ENCODE measurements around the gene TERT. TPM values are rescaled to one million over a fixed set of nuclear protein-coding genes. Genes with fewer than 3 reads are reported as not detected.

TERT gene
- total RNA-seq, 1 donor from 2014 or later, result 2.4 TPM

GRCh38 chr5:1325870-1326531, 31.1 kb upstream of the TERT start:
- Histone ChIP-seq H3K27me3 (no peaks in the 10 kb centered on the region), H3K27ac (peak overlapping the region; percentile 46), H3K4me3 (no peak overlapping the region), H3K9me3 (ENCODE audit: low read depth) (no peaks in the 10 kb centered on the region), H3K36me3 (no peaks in the 10 kb centered on the region), H3K9ac (no peak overlapping the region), H3K4me2 (no peak overlapping the region), H3K79me2 (ENCODE audit: low read depth) (no peaks in the 10 kb centered on the region), H3K4me1 (no peaks in the 10 kb centered on the region), H3F3A (ENCODE audit: low read depth) (no peaks in the 10 kb centered on the region), H4K20me1 (ENCODE audit: low read depth) (no peaks in the 10 kb centered on the region), H2AFZ (replicated peaks) (no peak overlapping the region)
- no peak for DNase-seq (ENCODE audit: low spot score)
- Mint-ChIP-seq H3K27ac (no peak overlapping the region), H3K27me3 (ENCODE audit: insufficient read depth, low read depth) (no peaks in the 10 kb centered on the region), H3K4me1 (peaks cover 3% of the 10 kb centered on the region), H3K9me3 (no peaks in the 10 kb centered on the region), H3K36me3 (peaks cover 19% of the 10 kb centered on the region), H3K4me3 (no peak overlapping the region)
- TF ChIP-seq EZH2phosphoT487 (IDR thresholded peaks at IDR 0.05) (no peak), EZH2 (IDR thresholded peaks at IDR 0.05) (no peak)
- TF ChIP-seq, protein P1, sequence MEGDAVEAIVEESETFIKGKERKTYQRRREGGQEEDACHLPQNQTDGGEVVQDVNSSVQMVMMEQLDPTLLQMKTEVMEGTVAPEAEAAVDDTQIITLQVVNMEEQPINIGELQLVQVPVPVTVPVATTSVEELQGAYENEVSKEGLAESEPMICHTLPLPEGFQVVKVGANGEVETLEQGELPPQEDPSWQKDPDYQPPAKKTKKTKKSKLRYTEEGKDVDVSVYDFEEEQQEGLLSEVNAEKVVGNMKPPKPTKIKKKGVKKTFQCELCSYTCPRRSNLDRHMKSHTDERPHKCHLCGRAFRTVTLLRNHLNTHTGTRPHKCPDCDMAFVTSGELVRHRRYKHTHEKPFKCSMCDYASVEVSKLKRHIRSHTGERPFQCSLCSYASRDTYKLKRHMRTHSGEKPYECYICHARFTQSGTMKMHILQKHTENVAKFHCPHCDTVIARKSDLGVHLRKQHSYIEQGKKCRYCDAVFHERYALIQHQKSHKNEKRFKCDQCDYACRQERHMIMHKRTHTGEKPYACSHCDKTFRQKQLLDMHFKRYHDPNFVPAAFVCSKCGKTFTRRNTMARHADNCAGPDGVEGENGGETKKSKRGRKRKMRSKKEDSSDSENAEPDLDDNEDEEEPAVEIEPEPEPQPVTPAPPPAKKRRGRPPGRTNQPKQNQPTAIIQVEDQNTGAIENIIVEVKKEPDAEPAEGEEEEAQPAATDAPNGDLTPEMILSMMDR (IDR thresholded peaks at IDR 0.05), result no peak

DNA sequence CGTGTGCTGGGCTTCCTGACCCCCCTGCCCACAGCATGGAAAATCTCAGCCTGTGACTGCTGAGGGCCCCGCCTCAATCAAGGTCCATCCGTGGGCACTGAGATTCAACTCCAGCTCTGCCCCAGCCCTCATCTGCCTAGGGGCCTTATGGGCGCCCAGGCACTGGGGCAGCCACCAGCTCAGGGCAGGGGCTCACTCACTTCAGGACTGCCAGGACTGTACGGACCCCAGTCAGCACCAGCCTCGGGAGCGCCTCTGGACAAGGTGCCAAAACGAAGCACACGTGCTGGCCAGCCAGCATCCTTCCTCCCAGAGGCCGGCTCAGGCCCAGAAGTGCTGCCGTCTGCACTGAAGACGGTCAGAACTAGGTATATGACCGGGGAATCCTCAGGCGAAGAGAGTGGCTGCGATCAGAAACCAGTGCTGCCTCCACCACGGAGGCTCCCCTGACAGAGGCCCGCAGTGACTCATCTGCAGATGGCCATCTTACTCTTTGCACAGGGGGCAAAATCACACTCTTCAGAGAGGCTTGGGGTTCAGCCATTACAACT, 30.4 kb upstream of the TERT start:
- no peak overlapping the region for H3K27ac ChIP-seq
- H3K27ac Mint-ChIP-seq, result no peak overlapping the region

DNA sequence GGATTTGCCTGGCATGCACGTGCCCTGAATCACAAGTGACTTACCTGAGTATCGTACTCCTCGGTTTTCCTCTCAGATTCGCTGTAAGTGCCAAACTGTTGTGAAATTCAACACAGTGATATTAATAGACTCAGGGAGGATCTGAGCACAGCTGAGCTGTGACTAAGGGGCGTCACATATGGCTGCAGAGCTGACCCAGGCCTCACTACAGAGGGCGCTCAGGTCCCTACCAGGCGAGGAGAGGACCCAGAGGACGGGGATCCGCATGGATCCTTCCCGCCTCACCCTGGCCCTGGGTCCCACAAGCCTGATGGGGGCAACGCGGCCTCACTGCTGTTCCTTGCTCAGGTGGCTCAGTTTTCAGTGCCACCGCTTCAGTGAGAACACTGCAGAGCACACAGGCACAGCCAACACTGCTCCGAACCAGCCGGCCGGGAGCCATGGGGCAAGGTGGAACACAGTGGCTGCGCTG, 29.9 kb upstream of the TERT start:
- DNase-seq (ENCODE audit: low spot score), result no peak
- H3K27ac ChIP-seq, result no peak overlapping the region
- Mint-ChIP-seq H3K9me3 (no peaks in the 10 kb centered on the region), H3K27ac (no peak overlapping the region), H3K4me3 (no peak overlapping the region), H3K27me3 (ENCODE audit: insufficient read depth, low read depth) (no peaks in the 10 kb centered on the region), H3K4me1 (peaks cover 3% of the 10 kb centered on the region), H3K36me3 (peaks cover 13% of the 10 kb centered on the region)
- no peak overlapping the region for H3K4me3 ChIP-seq
- H3K36me3 ChIP-seq, result no peaks in the 10 kb centered on the region
- no peaks in the 10 kb centered on the region for H3K4me1 ChIP-seq
- H3K27me3 ChIP-seq, result no peaks in the 10 kb centered on the region
- no peaks in the 10 kb centered on the region for H3K9me3 ChIP-seq (ENCODE audit: low read depth)
- no peak overlapping the region for H2AFZ ChIP-seq (replicated peaks)
- H3K4me2 ChIP-seq, result no peak overlapping the region
- no peaks in the 10 kb centered on the region for H3K79me2 ChIP-seq (ENCODE audit: low read depth)
- H3K9ac ChIP-seq, result no peak overlapping the region
- no peaks in the 10 kb centered on the region for H4K20me1 ChIP-seq (ENCODE audit: low read depth)
- H3F3A ChIP-seq (ENCODE audit: low read depth), result no peaks in the 10 kb centered on the region
- TF ChIP-seq EZH2phosphoT487 (IDR thresholded peaks at IDR 0.05) (no peak), EZH2 (IDR thresholded peaks at IDR 0.05) (no peak)
- TF ChIP-seq, protein P1 (IDR thresholded peaks at IDR 0.05), result no peak

More for the DNA sequence above, 30.4 kb upstream of the TERT start:
- H4K20me1 ChIP-seq (ENCODE audit: low read depth), result no peaks in the 10 kb centered on the region
- no peaks in the 10 kb centered on the region for H3K27me3 Mint-ChIP-seq (ENCODE audit: insufficient read depth, low read depth)
- no peak for DNase-seq (ENCODE audit: low spot score)
- no peak overlapping the region for H2AFZ ChIP-seq (replicated peaks)
- no peaks in the 10 kb centered on the region for H3K27me3 ChIP-seq
- peaks cover 13% of the 10 kb centered on the region for H3K36me3 Mint-ChIP-seq
- H3K9ac ChIP-seq, result no peak overlapping the region
- no peak overlapping the region for H3K4me2 ChIP-seq
- no peaks in the 10 kb centered on the region for H3K9me3 Mint-ChIP-seq
- H3K4me3 Mint-ChIP-seq, result no peak overlapping the region
- TF ChIP-seq EZH2phosphoT487 (IDR thresholded peaks at IDR 0.05), result no peak
- TF ChIP-seq, protein P1 (IDR thresholded peaks at IDR 0.05), result no peak
- no peak for TF ChIP-seq EZH2 (IDR thresholded peaks at IDR 0.05)
- peaks cover 3% of the 10 kb centered on the region for H3K4me1 Mint-ChIP-seq
- H3K4me1 ChIP-seq, result no peaks in the 10 kb centered on the region
- H3K4me3 ChIP-seq, result no peak overlapping the region
- no peaks in the 10 kb centered on the region for H3K79me2 ChIP-seq (ENCODE audit: low read depth)
- no peaks in the 10 kb centered on the region for H3F3A ChIP-seq (ENCODE audit: low read depth)
- no peaks in the 10 kb centered on the region for H3K36me3 ChIP-seq
- no peaks in the 10 kb centered on the region for H3K9me3 ChIP-seq (ENCODE audit: low read depth)
